HepG2 (cell line): ENCODE data around the gene GBX1. TPM values are rescaled to one million over a fixed set of nuclear protein-coding genes. Genes with fewer than 3 reads are reported as not detected.

ENCODE experiments used
- FOXK2 ChIP-seq: fragments of 450-650 bp; IDR thresholded peaks from 2 replicates; pipeline ENCODE4 v1.6.1; 2016
- HNF4G ChIP-seq, 2 experiments: sonication (generic) in 1 of 2; formaldehyde crosslinking in 1 of 2; IDR thresholded peaks; 2 replicates each; pipeline versions ENCODE4 v1.4.0 to v1.6.1; 2011 to 2020; ENCODE audit warnings: borderline replicate concordance in 2 of 2, low read depth in 2 of 2, mild to moderate bottlenecking in 2 of 2, low read length in 1 of 2, missing genetic modification reagents in 1 of 2, moderate library complexity in 1 of 2
- KDM5A ChIP-seq: fragments of 200-600 bp; sonication (generic); IDR thresholded peaks from 2 replicates; pipeline ENCODE4 v1.7.0; 2018; ENCODE audit warnings: antibody characterized with exemption, mild to moderate bottlenecking, low read length, borderline replicate concordance
- MAFK ChIP-seq, 2 experiments: IDR thresholded peaks in 1 of 2; conservative IDR thresholded peaks in 1 of 2; 2 replicates each; pipeline ENCODE4 v1.6.1; 2011; ENCODE audit warnings: improper control_type of control experiment in 2 of 2, low read length in 2 of 2
- MLLT10 ChIP-seq: sonication (generic); formaldehyde crosslinking; IDR thresholded peaks from 2 replicates; pipeline ENCODE4 v1.4.0; 2020; ENCODE audit warnings: missing genetic modification reagents
- TBL1XR1 ChIP-seq: fragments of 150-350 bp; IDR thresholded peaks from 2 replicates; pipeline ENCODE4 v1.6.1; 2014; ENCODE audit warnings: borderline replicate concordance, low read length; ENCODE audit not compliant: partially characterized antibody
- TCF7L2 ChIP-seq: IDR thresholded peaks from 2 replicates; pipeline ENCODE4 v1.6.1; 2011; ENCODE audit warnings: mild to moderate bottlenecking, low read depth, low read length, moderate library complexity
- YEATS4 ChIP-seq: sonication (generic); formaldehyde crosslinking; IDR thresholded peaks from 2 replicates; pipeline ENCODE4 v1.4.0; 2020; ENCODE audit warnings: missing genetic modification reagents, borderline replicate concordance
- ZBTB38 ChIP-seq: sonication (generic); formaldehyde crosslinking; IDR thresholded peaks from 2 replicates; pipeline ENCODE4 v1.5.1; 2020; ENCODE audit warnings: mild to moderate bottlenecking, missing genetic modification reagents
- ZFX ChIP-seq: sonication (generic); formaldehyde crosslinking; IDR thresholded peaks from 2 replicates; pipeline ENCODE4 v1.4.0; 2020; ENCODE audit warnings: mild to moderate bottlenecking, low read depth, missing genetic modification reagents, moderate library complexity
- ZNF30 ChIP-seq: sonication (generic); formaldehyde crosslinking; IDR thresholded peaks from 2 replicates; pipeline ENCODE4 v1.5.0; 2020; ENCODE audit warnings: mild to moderate bottlenecking, missing genetic modification reagents
- ZNF496 ChIP-seq: sonication (generic); formaldehyde crosslinking; IDR thresholded peaks from 2 replicates; pipeline ENCODE4 v1.8.1; 2023; ENCODE audit warnings: mild to moderate bottlenecking, moderate library complexity, missing genetic modification reagents; ENCODE audit not compliant: insufficient replicate concordance
- ZNF564 ChIP-seq: sonication (generic); formaldehyde crosslinking; IDR thresholded peaks from 2 replicates; pipeline ENCODE4 v1.8.1; 2023; ENCODE audit warnings: mild to moderate bottlenecking, missing genetic modification reagents
- ZNF670 ChIP-seq: sonication (generic); formaldehyde crosslinking; IDR thresholded peaks from 2 replicates; pipeline ENCODE4 v1.8.0; 2022; ENCODE audit warnings: mild to moderate bottlenecking, missing genetic modification reagents, borderline replicate concordance
- ZNF792 ChIP-seq: IDR thresholded peaks from 2 replicates; pipeline ENCODE4 v1.6.1; 2016
- polyA plus RNA-seq, 8 experiments: library from polyadenylated mRNA; depleted of rRNA in 3 of 8; stranded (reverse) in 7 of 8; unstranded in 1 of 8; fragments of >200 nt; fragmentation: Illumina TruSeq in 4 of 8; extraction: Trizol in 4 of 8; gene quantifications; 2 replicates each; pipeline versions ENCODE4 v1.2.1 to v1.2.3, GENCODE V29; 2011 to 2016; ENCODE audit warnings: low read depth in 4 of 8, missing spikeins in 1 of 8, mixed read lengths in 1 of 8; ENCODE audit not compliant: insufficient read depth in 1 of 8
- total RNA-seq, 5 experiments: library from RNA; depleted of rRNA; stranded (reverse); fragments of >200 nt; fragmentation: Illumina TruSeq; extraction: Trizol; gene quantifications; 2 replicates each; pipeline ENCODE4 v1.2.3, GENCODE V29; 2016; ENCODE audit warnings: low read depth in 1 of 5
- TF ChIP-seq, protein P1 (sequence below): sonication (generic); formaldehyde crosslinking; IDR thresholded peaks from 2 replicates; pipeline ENCODE4 v1.4.0; 2020; ENCODE audit warnings: mild to moderate bottlenecking, missing genetic modification reagents
- TF ChIP-seq, protein P2 (sequence below): sonication (generic); formaldehyde crosslinking; IDR thresholded peaks from 2 replicates; pipeline ENCODE4 v1.8.0; 2022; ENCODE audit warnings: mild to moderate bottlenecking, missing genetic modification reagents, moderate library complexity
- TF ChIP-seq, protein P3 (sequence below): sonication (generic); formaldehyde crosslinking; conservative IDR thresholded peaks from 2 replicates; pipeline ENCODE4 v1.4.0; 2020; ENCODE audit warnings: missing genetic modification reagents
- TF ChIP-seq, protein P4 (sequence below): sonication (generic); formaldehyde crosslinking; IDR thresholded peaks from 2 replicates; pipeline ENCODE4 v1.5.0; 2020; ENCODE audit warnings: missing genetic modification reagents, mild to moderate bottlenecking, borderline replicate concordance

Gene GBX1
- total and polyA plus RNA-seq, 2 of the 13 experiments (the other 11 are each of a cell fraction or from before 2014, with no cell fraction given), result not detected

DNA sequence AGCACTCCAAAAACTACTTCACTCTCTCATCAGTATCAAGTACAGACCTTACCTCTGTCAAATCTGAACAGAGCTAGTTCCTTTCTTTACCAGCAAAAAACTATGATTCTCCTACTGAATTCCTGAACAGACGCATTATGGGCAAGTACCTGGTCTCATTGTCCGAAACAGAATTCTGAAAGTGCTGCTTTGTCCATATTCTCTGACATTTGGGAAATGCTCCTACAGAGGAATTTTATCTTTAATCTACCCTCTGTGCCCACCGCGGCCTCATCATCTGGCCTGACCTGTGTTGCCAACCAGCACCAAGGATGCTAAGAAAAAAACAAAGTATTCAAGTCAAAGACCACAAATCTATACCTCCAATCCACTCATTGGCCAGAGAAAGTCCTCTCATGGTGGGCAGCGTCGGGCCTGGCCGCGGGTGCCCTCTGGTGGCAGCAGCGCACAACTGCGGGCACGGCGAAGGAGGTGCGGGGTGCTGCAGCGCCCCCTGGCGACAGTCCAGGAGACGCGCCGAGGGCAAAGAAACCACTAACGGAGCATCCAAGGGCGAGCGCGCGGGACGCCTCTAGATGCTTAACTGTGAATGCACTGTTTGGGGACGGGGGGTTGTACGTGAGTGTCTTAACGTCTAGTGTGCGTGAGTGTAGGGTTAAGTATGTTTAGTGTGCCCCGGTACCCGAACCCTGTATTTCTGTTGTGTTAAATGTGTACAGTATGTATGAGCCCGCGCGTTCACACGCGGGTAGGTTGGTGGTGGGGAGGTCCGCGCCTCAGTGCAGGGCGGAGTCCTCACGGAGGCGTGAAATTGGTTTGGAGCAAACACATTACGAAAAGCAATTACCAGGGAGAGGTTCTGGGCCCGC lies 5.0 kb upstream of the GBX1 start (continued):
- TF ChIP-seq MAFK (conservative IDR thresholded peaks at IDR 0.05 in 1 of 2, IDR thresholded peaks at IDR 0.05 in 1 of 2; ENCODE audit: low read length in 2 of 2), result no peak
- TF ChIP-seq TBL1XR1, result no peak
- TF ChIP-seq, protein P1, sequence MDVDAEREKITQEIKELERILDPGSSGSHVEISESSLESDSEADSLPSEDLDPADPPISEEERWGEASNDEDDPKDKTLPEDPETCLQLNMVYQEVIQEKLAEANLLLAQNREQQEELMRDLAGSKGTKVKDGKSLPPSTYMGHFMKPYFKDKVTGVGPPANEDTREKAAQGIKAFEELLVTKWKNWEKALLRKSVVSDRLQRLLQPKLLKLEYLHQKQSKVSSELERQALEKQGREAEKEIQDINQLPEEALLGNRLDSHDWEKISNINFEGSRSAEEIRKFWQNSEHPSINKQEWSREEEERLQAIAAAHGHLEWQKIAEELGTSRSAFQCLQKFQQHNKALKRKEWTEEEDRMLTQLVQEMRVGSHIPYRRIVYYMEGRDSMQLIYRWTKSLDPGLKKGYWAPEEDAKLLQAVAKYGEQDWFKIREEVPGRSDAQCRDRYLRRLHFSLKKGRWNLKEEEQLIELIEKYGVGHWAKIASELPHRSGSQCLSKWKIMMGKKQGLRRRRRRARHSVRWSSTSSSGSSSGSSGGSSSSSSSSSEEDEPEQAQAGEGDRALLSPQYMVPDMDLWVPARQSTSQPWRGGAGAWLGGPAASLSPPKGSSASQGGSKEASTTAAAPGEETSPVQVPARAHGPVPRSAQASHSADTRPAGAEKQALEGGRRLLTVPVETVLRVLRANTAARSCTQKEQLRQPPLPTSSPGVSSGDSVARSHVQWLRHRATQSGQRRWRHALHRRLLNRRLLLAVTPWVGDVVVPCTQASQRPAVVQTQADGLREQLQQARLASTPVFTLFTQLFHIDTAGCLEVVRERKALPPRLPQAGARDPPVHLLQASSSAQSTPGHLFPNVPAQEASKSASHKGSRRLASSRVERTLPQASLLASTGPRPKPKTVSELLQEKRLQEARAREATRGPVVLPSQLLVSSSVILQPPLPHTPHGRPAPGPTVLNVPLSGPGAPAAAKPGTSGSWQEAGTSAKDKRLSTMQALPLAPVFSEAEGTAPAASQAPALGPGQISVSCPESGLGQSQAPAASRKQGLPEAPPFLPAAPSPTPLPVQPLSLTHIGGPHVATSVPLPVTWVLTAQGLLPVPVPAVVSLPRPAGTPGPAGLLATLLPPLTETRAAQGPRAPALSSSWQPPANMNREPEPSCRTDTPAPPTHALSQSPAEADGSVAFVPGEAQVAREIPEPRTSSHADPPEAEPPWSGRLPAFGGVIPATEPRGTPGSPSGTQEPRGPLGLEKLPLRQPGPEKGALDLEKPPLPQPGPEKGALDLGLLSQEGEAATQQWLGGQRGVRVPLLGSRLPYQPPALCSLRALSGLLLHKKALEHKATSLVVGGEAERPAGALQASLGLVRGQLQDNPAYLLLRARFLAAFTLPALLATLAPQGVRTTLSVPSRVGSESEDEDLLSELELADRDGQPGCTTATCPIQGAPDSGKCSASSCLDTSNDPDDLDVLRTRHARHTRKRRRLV (CRISPR knock-in tag), result no peak
- TF ChIP-seq YEATS4 (CRISPR knock-in tag), result no peak
- TF ChIP-seq, protein P2, sequence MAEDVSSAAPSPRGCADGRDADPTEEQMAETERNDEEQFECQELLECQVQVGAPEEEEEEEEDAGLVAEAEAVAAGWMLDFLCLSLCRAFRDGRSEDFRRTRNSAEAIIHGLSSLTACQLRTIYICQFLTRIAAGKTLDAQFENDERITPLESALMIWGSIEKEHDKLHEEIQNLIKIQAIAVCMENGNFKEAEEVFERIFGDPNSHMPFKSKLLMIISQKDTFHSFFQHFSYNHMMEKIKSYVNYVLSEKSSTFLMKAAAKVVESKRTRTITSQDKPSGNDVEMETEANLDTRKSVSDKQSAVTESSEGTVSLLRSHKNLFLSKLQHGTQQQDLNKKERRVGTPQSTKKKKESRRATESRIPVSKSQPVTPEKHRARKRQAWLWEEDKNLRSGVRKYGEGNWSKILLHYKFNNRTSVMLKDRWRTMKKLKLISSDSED (CRISPR knock-in tag), result no peak
- TF ChIP-seq ZNF792, result no peak
- TF ChIP-seq ZBTB38 (CRISPR knock-in tag), result no peak
- TF ChIP-seq KDM5A, result no peak
- no peak for TF ChIP-seq MLLT10 (CRISPR knock-in tag)
- no peak for TF ChIP-seq ZNF670 (CRISPR knock-in tag)
- TF ChIP-seq ZNF30 (CRISPR knock-in tag), result no peak
- TF ChIP-seq ZFX (CRISPR knock-in tag), result peak; percentile 55; the same call in 1 of the 2 replicates
- no peak for TF ChIP-seq TCF7L2
- TF ChIP-seq ZNF496 (CRISPR knock-in tag), result no peak
- no peak for TF ChIP-seq HNF4G (IDR thresholded peaks at IDR 0.05; ENCODE audit: borderline replicate concordance, low read depth, low read length)
- TF ChIP-seq HNF4G (CRISPR knock-in tag; IDR thresholded peaks at IDR 0.05; ENCODE audit: borderline replicate concordance, low read depth), result no peak
- TF ChIP-seq ZNF564 (CRISPR knock-in tag), result no peak
- TF ChIP-seq, protein P3, sequence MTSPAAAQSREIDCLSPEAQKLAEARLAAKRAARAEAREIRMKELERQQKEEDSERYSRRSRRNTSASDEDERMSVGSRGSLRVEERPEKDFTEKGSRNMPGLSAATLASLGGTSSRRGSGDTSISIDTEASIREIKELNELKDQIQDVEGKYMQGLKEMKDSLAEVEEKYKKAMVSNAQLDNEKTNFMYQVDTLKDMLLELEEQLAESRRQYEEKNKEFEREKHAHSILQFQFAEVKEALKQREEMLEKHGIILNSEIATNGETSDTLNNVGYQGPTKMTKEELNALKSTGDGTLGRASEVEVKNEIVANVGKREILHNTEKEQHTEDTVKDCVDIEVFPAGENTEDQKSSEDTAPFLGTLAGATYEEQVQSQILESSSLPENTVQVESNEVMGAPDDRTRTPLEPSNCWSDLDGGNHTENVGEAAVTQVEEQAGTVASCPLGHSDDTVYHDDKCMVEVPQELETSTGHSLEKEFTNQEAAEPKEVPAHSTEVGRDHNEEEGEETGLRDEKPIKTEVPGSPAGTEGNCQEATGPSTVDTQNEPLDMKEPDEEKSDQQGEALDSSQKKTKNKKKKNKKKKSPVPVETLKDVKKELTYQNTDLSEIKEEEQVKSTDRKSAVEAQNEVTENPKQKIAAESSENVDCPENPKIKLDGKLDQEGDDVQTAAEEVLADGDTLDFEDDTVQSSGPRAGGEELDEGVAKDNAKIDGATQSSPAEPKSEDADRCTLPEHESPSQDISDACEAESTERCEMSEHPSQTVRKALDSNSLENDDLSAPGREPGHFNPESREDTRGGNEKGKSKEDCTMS (CRISPR knock-in tag), result no peak
- TF ChIP-seq, protein P4, sequence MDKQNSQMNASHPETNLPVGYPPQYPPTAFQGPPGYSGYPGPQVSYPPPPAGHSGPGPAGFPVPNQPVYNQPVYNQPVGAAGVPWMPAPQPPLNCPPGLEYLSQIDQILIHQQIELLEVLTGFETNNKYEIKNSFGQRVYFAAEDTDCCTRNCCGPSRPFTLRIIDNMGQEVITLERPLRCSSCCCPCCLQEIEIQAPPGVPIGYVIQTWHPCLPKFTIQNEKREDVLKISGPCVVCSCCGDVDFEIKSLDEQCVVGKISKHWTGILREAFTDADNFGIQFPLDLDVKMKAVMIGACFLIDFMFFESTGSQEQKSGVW (CRISPR knock-in tag), result no peak
- TF ChIP-seq FOXK2, result no peak
